Right lobe of liver (tissue), 6 donors: ENCODE measurements around the gene TECPR2. TPM values are rescaled to one million over a fixed set of nuclear protein-coding genes. Genes with fewer than 3 reads are reported as not detected.

Experiments
- ATAC-seq, 4 donors: fragments of 200-7000 bp; cut with Tn5 transposase; one replicate each; pipeline ENCODE4 v1.9.1; 2020; ENCODE audit warnings: mild to moderate bottlenecking in 4 of 4, moderate library complexity in 4 of 4
- DNase-seq, 3 donors: peaks; one replicate each; pipeline ENCODE4 v3.0.0-alpha.2; 2020
- H3K27ac ChIP-seq, 3 donors: fragments of 200-600 bp; one replicate each; pipeline ENCODE4 v1.8.0; 2022
- H3K27me3 ChIP-seq, 2 donors: fragments of 200-600 bp; one replicate each; pipeline ENCODE4 v1.8.0; 2022
- H3K36me3 ChIP-seq, 4 donors: fragments of 200-600 bp; sonication (generic) in 1 of 4; one replicate each; pipeline versions ENCODE4 v1.5.1 to v1.8.0; 2017 to 2022; ENCODE audit warnings: control low read depth in 1 of 4
- H3K4me1 ChIP-seq, 4 donors: fragments of 200-600 bp; sonication (generic) in 1 of 4; one replicate each; pipeline versions ENCODE4 v1.5.1 to v1.8.0; 2017 to 2022; ENCODE audit warnings: control low read depth in 1 of 4
- H3K4me3 ChIP-seq, 3 donors: fragments of 200-600 bp; one replicate each; pipeline ENCODE4 v1.8.0; 2022
- H3K9me3 ChIP-seq, 4 donors: fragments of 200-600 bp; sonication (generic) in 1 of 4; one replicate each; pipeline versions ENCODE4 v1.5.1 to v1.8.0; 2017 to 2022; ENCODE audit warnings: control low read depth in 1 of 4
- POLR2A ChIP-seq: fragments of 450-650 bp; IDR thresholded peaks from one replicate; pipeline ENCODE4 v1.6.1; 2017; ENCODE audit warnings: antibody characterized with exemption, mild to moderate bottlenecking
- WGBS: methylation state at CpG from one replicate; pipeline ENCODE4 v1.1.6; 2018; ENCODE audit warnings: low coverage, low lambda C conversion rate; ENCODE audit not compliant: insufficient coverage; ENCODE audit errors: missing lambda C conversion rate; 5-methylcytosine and 5-hydroxymethylcytosine counted together
- intact Hi-C, 2 donors: fragments of 100-400 bp; cut with DNase I; formaldehyde crosslinking; loops; one replicate each; pipeline versions ENCODE4 v1.11.2 to v1.14.1; 2022
- total RNA-seq, 6 experiments: library from RNA; depleted of rRNA in 2 of 6; stranded (reverse); fragments of >200 nt in 2 of 6; fragmentation: NEBNext Ultra II Directional in 3 of 6; extraction: Animal tissue kit (Norgen Biotek cat#: 25700) in 3 of 6; gene quantifications; one replicate each; pipeline versions ENCODE4 v1.1.0 to v1.2.4, GENCODE V29; 2016 to 2023
- TF ChIP-seq, protein P1 (sequence below), 4 donors: fragments of 200-600 bp in 3 of 4; fragments of 450-650 bp in 1 of 4; IDR thresholded peaks; one replicate each; pipeline versions ENCODE4 v1.5.1 to v1.8.0; 2016 to 2022; ENCODE audit warnings: antibody characterized with exemption in 4 of 4, mild to moderate bottlenecking in 2 of 4
- donor health status: DM: no; HTN: yes; CAD: no.
- donor health status: DM: no; HTN: no; CAD: no.
- donor health status: DM: no; HTN: no; CAD: no.
- donor health status: DM: no; HTN: yes; CAD: no.
- donor health status: DM: no; HTN: yes; CAD: no.

Gene TECPR2
- total RNA-seq, 6 experiments from 2014 or later, result 5.5 to 10.5 (median 9.4) TPM

DNA sequence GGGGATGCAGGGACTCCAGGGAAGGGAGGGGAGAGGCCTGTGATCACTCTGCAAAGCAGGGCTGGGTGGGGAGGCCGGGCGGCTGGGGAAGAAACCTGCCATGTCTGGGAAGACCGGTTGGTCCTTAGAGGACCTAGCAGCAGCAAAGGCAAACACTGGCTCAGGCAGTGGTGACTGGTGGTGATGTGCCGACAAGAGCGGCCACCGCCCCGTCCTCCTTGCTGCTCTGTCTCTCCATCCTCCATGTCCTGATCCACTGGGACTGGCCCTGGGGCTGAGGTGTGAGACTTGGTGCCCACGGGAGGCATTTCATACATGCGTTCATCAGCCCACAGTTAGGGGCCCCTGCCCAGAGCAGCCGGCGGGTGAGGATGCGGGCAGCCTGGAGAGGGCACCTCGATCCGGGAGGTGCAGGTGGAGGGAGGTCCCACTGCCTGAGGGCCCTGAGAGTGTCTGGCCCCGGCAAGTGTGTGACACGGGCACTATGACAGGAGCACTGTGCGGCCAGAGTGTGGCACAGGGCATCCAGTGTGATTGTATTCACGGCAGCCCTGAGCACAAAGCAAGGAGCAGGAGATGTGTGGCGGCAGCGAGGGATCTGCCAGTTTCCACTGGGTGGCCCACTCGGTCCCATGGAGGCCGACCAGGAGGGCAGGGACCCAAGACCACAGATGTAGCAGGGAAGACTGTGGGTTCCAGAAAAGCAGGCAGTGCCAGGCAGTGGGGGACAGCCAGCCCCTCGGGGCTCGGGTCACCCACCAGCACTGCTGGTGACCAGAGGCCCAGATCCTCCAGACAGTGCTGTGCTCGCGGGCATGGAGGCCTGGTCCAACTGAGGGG is 133.0 kb downstream of the TECPR2 start:
- Histone ChIP-seq H3K9me3 (no peaks in the 10 kb centered on the region), H3K27ac (no peak overlapping the region), H3K4me3 (no peak overlapping the region), H3K27me3 (no peaks in the 10 kb centered on the region), H3K36me3 (peaks cover 0 to 8% (median 0%) of the 10 kb centered on the region in 4 donors), H3K4me1 (no peaks in the 10 kb centered on the region)
- DNase-seq, result no peak
- ATAC-seq, result no peak
- intact Hi-C loops, result no loop called here
- WGBS, result 90% methylated on average over 4 of the region's 26 CpGs
- no peak for TF ChIP-seq POLR2A
- TF ChIP-seq, protein P1, sequence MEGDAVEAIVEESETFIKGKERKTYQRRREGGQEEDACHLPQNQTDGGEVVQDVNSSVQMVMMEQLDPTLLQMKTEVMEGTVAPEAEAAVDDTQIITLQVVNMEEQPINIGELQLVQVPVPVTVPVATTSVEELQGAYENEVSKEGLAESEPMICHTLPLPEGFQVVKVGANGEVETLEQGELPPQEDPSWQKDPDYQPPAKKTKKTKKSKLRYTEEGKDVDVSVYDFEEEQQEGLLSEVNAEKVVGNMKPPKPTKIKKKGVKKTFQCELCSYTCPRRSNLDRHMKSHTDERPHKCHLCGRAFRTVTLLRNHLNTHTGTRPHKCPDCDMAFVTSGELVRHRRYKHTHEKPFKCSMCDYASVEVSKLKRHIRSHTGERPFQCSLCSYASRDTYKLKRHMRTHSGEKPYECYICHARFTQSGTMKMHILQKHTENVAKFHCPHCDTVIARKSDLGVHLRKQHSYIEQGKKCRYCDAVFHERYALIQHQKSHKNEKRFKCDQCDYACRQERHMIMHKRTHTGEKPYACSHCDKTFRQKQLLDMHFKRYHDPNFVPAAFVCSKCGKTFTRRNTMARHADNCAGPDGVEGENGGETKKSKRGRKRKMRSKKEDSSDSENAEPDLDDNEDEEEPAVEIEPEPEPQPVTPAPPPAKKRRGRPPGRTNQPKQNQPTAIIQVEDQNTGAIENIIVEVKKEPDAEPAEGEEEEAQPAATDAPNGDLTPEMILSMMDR (IDR thresholded peaks at IDR 0.05), result no peak

DNA sequence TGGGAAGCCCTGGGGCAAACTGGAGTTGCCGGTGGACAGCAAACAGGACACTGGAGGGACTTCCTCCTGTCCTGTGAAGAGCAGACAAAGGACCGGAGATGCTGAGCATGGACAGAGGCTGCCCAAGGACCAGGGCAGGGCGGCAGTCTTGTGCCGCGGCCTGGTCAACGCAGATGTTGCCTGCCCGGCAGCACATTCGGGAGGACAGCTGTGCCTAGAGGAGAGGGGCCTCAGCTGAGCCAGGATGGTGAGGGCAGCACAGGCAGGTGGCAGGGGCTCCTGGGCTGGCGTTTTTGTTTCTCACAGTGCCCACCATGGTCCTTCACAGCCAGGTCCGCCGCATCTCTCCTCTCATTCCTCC is 133.6 kb downstream of the TECPR2 start:
- Histone ChIP-seq H3K4me1 (no peaks in the 10 kb centered on the region), H3K4me3 (no peak overlapping the region), H3K9me3 (no peaks in the 10 kb centered on the region), H3K27ac (no peak overlapping the region), H3K27me3 (no peaks in the 10 kb centered on the region), H3K36me3 (peaks cover 0 to 8% (median 0%) of the 10 kb centered on the region in 4 donors)
- DNase-seq, result no peak
- TF ChIP-seq, protein P1 (IDR thresholded peaks at IDR 0.05), result no peak
- no peak for TF ChIP-seq POLR2A
- 100% methylated on average over 1 of the region's 11 CpGs for WGBS
- ATAC-seq, result no peak
- intact Hi-C loops, result no loop called here

DNA sequence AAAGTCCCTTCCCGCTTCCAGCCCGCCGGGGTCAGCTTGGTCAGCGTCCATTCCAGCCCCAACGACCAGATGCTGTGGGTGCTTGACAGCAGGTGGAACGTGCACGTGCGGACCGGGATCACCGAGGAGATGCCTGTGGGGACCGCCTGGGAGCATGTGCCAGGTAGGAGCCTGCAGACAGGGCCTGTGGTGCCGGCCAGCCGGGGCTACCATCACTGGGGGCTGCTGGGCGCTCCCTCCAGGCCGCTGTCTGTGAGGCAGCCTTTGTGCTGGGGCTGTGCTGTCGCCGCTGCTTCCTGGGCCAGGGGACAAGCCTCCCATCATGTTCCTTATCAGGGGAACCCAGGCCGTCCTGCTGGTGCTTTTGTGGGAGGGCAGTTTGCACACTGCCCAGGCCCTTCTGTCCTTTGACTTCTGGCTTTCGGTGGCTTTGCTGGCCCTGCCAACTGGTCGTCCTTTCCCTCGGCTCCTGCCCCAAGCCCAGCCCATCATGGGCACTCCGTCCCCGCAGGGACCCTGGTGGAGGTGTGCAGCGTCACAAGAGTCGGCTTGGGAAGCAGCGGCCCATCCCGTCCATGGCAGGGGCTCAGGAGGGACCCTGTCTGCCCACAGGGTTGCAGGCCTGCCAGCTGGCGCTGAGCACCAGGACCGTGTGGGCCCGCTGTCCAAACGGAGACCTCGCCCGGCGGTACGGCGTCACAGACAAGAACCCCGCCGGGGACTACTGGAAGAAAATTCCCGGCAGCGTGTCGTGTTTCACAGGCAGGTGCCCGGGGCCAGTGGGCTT is 134.4 kb downstream of the TECPR2 start:
- H3K9me3 ChIP-seq, result no peaks in the 10 kb centered on the region
- ATAC-seq, result no peak
- H3K27me3 ChIP-seq, result no peaks in the 10 kb centered on the region
- H3K36me3 ChIP-seq, result peaks cover 0 to 8% (median 0%) of the 10 kb centered on the region in 4 donors
- H3K27ac ChIP-seq, result no peak overlapping the region
- TF ChIP-seq, protein P1 (IDR thresholded peaks at IDR 0.05), result no peak
- no peak for TF ChIP-seq POLR2A
- intact Hi-C loops, result no loop called here
- no CpG with 5 or more reads among the region's 42 CpGs for WGBS
- no peaks in the 10 kb centered on the region for H3K4me1 ChIP-seq
- no peak for DNase-seq
- no peak overlapping the region for H3K4me3 ChIP-seq

DNA sequence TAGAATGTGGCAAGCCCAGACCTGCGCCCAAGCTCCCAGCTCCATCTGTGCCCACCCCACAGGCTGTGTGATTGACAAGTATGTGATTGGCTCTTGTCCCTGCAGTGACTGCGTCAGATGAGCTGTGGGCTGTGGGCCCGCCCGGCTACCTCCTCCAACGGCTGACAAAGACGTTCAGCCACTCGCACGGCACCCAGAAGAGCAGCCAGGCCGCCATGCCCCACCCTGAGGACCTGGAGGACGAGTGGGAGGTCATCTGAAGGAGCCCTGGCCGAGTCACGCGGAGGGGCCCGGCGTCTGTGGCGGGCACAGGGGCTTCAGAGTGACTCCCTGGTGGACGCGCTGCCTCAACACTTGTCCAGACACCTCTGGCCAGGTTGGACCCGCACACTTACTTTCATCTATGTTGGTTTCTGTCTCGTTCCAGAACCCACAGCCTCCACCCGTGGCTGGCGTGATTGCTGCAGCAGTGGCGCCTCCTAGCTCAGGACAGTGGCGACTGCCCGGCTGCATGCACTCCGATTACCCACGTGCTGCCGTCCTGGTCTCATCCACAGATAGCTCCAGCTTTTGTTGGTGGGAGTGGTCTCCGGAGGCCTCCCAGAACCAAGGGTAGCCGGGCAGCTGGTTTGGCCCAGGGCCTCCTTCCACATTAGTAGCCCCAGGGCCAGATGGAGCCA is 135.4 kb downstream of the TECPR2 start:
- Histone ChIP-seq H3K4me3 (no peak overlapping the region), H3K36me3 (peaks cover 0 to 8% (median 0%) of the 10 kb centered on the region in 4 donors), H3K27me3 (no peaks in the 10 kb centered on the region), H3K9me3 (no peaks in the 10 kb centered on the region), H3K27ac (no peak overlapping the region), H3K4me1 (no peaks in the 10 kb centered on the region)
- intact Hi-C loops, result no loop called here
- ATAC-seq (no peak), DNase-seq (no peak)
- no peak for TF ChIP-seq POLR2A
- TF ChIP-seq, protein P1 (IDR thresholded peaks at IDR 0.05), result peak in 1 of 4 donors; percentile 6
- 81% methylated on average over 4 of the region's 30 CpGs for WGBS
